EH (cell line): ENCODE results near the gene BBS4.
"Not testable (repeated sequence)": the region's sequence is repeated elsewhere in the genome, so short reads cannot be mapped to it uniquely, and the experiment has no call there.

Source experiments
- DNase-seq: peaks from one replicate; pipeline ENCODE4 v3.0.0-alpha.2; 2015; ENCODE audit warnings: low read depth

The BBS4 gene

GRCh38 chr15:72700076-72700475 lies 14.1 kb downstream of the BBS4 start:
- no peak for DNase-seq

- DNase-seq, result peak; percentile 55
Observed at GRCh38 chr15:72706266-72706665, 20.3 kb downstream of the BBS4 start.

GRCh38 chr15:72708551-72709303 lies 22.7 kb downstream of the BBS4 start:
- DNase-seq, result peak; percentile 51

GRCh38 chr15:72722071-72722696 lies 36.2 kb downstream of the BBS4 start:
- peak; percentile 75 for DNase-seq

- DNase-seq, result peak; percentile 4
Observed at GRCh38 chr15:72724028-72724427, 38.0 kb downstream of the BBS4 start.

GRCh38 chr15:72725446-72725845 lies 39.4 kb downstream of the BBS4 start:
- no peak for DNase-seq

GRCh38 chr15:72725851-72726250 lies 39.8 kb downstream of the BBS4 start:
- DNase-seq, result not testable (repeated sequence)

GRCh38 chr15:72727154-72727553 lies 41.1 kb downstream of the BBS4 start:
- no peak for DNase-seq

GRCh38 chr15:72728249-72728648 lies 42.2 kb downstream of the BBS4 start:
- DNase-seq, result peak; percentile 23

GRCh38 chr15:72728821-72729220 lies 42.8 kb downstream of the BBS4 start:
- DNase-seq, result no peak

- no peak for DNase-seq
Observed at GRCh38 chr15:72732086-72732485, 46.1 kb downstream of the BBS4 start.

- DNase-seq, result no peak
Observed at GRCh38 chr15:72732516-72732915, 46.5 kb downstream of the BBS4 start.

GRCh38 chr15:72733941-72734738 lies 48.1 kb downstream of the BBS4 start:
- no peak for DNase-seq

- no peak for DNase-seq
Observed at GRCh38 chr15:72735111-72735510, 49.1 kb downstream of the BBS4 start.

- peak; percentile 18 for DNase-seq
Observed at GRCh38 chr15:72737061-72737460, 51.1 kb downstream of the BBS4 start.

GRCh38 chr15:72737723-72738122 lies 51.7 kb downstream of the BBS4 start:
- no peak for DNase-seq

- peak; percentile 4 for DNase-seq
Observed at GRCh38 chr15:72740219-72740618, 54.2 kb downstream of the BBS4 start.

- DNase-seq, result no peak
Observed at GRCh38 chr15:72749700-72750099, 63.7 kb downstream of the BBS4 start.

- DNase-seq, result no peak
Observed at GRCh38 chr15:72751751-72752455, 65.9 kb downstream of the BBS4 start.

- DNase-seq, result no peak
Observed at GRCh38 chr15:72754096-72754495, 68.1 kb downstream of the BBS4 start.

- peak; percentile 94 for DNase-seq
Observed at GRCh38 chr15:72758182-72758581, 72.2 kb downstream of the BBS4 start.

GRCh38 chr15:72760590-72761260 lies 74.7 kb downstream of the BBS4 start:
- DNase-seq, result no peak
